GM18907 (cell line): Measurements from ENCODE around the gene PLCL1.

Experiments used
- ATAC-seq: cut with Tn5 transposase; IDR thresholded peaks from one replicate; pipeline ENCODE4 v1.9.1; 2021; ENCODE audit warnings: mild to moderate bottlenecking, moderate library complexity; ENCODE audit not compliant: unreplicated experiment

PLCL1 gene

DNA sequence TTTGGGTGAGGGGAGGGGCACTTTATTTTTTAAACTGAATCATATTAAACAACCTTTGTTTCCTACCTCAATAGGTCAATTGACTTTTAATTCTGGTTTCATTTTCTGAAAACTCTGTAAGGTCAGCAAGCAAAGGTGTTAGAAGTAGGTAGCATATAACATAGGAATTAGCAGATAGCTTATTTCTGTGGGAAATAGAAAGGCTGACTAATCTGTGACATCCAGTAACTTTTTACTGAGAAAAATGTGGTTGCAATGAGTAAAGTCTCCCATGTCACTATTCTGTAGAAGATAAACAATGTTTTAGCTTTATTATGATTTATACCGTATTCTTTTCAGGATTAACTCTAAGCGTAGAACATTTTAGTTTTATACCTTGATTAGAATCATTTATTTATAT lies 240.4 kb downstream of the PLCL1 start:
- no peak for ATAC-seq

GRCh38 chr2:198045227-198045626 lies 240.8 kb downstream of the PLCL1 start:
- no peak for ATAC-seq

- ATAC-seq, result no peak
Measured at GRCh38 chr2:198052741-198053140, 248.3 kb downstream of the PLCL1 start.

- ATAC-seq, result no peak
Measured at GRCh38 chr2:198053148-198053547, 248.8 kb downstream of the PLCL1 start.

DNA sequence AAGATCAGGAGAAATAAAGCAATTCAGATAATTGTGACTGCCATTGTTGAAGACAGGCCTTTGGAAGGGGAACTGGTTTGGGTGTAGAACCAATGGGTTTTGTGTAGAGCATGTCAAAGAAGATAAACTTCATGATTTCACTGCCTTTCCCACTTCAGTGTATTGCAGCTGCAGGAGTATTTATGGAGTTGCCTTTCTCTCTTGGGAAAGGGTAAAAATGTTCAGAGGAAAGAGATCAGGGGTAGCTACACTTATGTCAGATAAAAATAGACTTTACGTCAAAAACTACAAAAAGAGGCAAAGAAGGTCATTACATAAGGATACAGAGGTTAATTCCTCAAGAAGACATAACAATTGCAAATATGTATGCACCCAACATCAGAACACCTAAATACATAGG lies 249.4 kb downstream of the PLCL1 start:
- no peak for ATAC-seq

- peak; percentile 58 for ATAC-seq
Measured at GRCh38 chr2:198054299-198054698, 249.9 kb downstream of the PLCL1 start.

DNA sequence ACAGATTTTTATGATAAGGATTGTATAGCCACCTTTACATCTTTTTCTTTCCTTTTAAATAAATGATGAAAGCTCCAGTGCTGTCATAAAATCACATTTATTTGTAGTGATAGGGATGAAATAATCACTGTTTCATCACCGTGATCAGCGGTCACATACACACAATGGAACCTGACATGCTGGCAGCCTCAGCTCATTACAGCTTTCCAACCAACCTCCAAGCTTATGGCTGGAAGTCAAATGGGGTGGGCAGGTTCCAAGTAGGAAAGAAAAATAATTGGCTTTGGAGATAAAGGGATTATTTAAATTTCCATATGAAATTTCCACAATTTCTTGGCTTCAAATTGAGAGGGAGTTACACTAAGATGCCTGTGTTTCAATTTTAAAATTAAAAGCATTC lies 251.3 kb downstream of the PLCL1 start:
- no peak for ATAC-seq

DNA sequence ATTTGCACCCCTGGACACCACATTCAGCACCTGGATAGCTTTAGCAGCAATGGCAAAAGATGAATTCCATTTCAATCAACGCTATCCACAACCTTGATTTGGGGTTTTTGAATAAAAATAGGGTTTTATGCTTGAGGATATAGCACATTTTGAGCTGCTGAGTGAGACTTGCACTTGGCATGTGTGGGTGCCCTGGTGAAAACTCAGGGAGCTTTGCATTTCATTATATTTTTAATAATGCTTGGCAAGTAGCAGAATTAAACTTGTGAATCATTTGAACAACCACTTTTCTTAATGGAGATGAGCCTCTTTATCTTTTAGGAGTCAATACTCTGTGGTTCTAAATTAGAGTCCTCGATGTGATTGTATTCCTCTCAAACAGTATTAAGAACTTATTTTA lies 252.4 kb downstream of the PLCL1 start:
- no peak for ATAC-seq

GRCh38 chr2:198059800-198060199 lies 255.4 kb downstream of the PLCL1 start:
- no peak for ATAC-seq

DNA sequence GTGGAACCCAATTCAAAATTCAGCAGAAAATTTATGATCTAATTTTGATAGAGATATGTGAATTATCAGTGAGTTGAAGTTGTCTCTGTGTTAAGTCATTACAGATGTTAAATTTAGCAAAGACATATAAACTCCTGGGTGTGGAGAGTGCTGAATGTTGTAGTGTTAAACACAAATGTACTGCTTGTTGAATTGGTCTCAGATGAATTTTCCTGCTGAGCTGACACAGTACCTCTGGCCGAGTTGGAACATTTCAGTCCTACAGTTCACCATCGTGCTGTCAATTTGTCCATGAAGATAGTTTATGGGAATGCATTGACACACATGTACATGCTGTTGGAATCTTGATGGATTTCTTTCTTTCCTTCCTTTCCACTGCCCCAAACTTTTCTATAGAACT lies 255.9 kb downstream of the PLCL1 start:
- no peak for ATAC-seq

- ATAC-seq, result no peak
Measured at GRCh38 chr2:198062826-198063225, 258.4 kb downstream of the PLCL1 start.

GRCh38 chr2:198063242-198063641 lies 258.8 kb downstream of the PLCL1 start:
- no peak for ATAC-seq

- ATAC-seq, result no peak
Measured at GRCh38 chr2:198065322-198065721, 260.9 kb downstream of the PLCL1 start.

DNA sequence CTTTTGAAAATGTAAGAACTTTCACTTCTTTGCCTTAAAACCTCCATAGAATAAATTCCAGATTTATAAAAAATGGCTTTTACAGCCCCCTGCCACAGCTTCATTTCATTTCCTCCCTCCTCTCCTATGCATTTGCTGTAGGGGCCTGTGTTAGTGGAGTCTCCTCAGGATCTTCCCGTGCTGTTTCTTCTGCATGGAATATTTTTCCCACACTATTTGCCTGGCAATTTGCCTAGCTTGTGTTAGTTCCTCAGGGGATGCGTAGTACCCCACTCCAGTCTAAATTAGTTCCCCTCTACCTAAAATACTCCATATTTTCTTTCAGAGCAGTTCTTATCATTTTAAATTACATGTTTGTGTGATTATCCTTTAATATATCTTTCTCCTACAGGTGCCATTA lies 262.2 kb downstream of the PLCL1 start:
- no peak for ATAC-seq

- ATAC-seq, result no peak
Measured at GRCh38 chr2:198072655-198073054, 268.3 kb downstream of the PLCL1 start.

GRCh38 chr2:198073253-198073652 lies 268.9 kb downstream of the PLCL1 start:
- no peak for ATAC-seq

DNA sequence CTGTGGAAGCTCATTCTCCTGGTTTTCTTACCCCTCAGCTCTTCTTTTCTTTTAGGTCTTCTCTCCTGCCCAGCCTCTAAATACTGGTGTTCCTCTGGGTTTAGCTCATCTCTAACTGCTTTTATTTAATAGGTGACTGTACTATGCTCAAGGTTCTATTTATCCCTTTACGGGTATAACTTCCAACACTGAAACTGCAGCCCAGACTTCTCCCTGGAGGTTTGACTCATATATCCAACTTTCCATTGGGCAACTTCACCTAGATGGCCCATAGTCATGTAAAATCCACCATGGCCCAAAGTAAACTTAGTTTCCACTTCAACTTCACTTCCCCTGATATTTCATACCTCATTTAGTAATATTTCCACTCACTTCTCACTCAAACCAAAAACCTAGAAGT lies 273.1 kb downstream of the PLCL1 start:
- no peak for ATAC-seq

DNA sequence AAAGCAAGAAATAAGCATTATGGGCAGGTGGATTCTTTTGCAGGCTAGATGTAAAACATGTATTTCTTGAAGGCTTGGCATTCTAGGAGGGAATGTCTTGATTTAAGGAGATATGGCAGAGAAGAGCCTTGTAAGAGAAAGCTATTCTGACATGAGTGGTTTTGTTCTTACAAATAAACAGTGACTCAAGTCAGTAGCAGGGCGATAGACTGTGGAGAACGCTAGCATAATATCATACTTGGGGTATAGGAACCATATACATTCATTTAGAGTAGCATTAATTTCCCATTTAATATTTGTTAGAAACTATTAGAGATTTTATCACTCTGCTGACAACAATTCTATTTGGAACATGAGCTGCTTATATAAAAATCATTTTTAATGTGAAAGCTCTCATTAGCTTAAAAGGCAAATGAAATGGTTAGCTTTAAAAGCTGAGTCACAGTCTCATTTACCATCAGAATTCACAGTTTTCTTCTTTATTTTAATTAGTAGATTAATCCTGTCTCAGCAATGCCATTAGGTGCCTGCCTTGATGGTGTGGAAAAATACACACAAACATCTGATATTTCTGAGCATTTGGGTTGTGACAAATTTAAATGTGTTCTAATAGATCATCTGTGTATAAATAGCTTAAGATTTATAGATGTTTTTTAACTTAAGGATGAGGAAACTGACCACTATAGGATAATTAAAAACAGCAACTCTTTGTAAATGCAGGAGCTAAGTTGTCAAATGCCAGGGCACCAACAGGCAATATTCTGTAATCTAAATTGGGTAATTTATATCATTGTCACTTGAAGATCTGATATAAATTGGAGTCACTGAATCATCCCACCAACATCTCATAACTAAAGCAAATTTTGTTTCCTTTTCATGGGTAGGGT lies 276.7 kb downstream of the PLCL1 start:
- no peak for ATAC-seq

DNA sequence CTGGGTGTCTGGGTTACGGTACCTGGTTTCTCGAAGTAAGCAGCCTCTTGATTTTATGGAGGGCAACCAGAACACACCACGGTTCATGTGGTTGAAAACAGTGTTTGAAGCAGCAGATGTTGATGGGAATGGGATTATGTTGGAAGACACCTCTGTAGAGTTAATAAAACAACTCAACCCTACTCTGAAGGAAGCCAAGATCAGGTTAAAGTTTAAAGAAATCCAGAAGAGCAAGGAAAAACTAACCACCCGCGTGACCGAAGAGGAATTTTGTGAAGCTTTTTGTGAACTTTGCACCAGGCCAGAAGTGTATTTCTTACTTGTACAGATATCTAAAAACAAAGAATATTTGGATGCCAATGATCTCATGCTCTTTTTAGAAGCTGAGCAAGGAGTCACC lies 279.8 kb downstream of the PLCL1 start:
- ATAC-seq, result no peak

- no peak for ATAC-seq
Measured at GRCh38 chr2:198096002-198096401, 291.6 kb downstream of the PLCL1 start.

- ATAC-seq, result no peak
Measured at GRCh38 chr2:198096965-198097364, 292.6 kb downstream of the PLCL1 start.

DNA sequence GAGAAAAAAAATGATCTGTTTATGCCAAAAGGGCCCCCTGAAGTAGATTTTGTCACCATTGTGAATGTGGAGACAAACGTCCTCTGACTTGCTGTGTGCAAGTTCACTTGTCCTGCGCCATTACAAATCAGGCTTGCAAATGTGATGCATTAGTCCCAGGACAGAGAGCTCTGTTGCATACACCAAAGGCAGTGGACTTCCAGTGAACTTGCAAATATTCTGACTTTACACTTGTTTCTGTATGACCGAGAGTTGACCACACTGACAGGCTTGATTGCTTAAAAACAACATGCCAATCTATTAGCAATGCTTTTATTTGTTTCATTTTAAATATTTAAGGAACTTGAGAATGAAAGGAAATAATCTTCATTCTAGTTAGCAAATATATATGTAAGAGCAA lies 293.2 kb downstream of the PLCL1 start:
- peak; percentile 60 for ATAC-seq

GRCh38 chr2:198098386-198098785 lies 294.0 kb downstream of the PLCL1 start:
- ATAC-seq, result no peak
